OCI-LY1 (cell line): Measurements from ENCODE around the gene FCRLA.

ENCODE experiments used
- H2AFZ ChIP-seq: fragments of 200-600 bp; sonication (generic), shearing (Covaris generic); 2 replicates; pipeline ENCODE4 v1.6.0; 2014; ENCODE audit warnings: antibody characterized with exemption, mild to moderate bottlenecking, low read length
- H3F3A ChIP-seq: fragments of 200-600 bp; sonication (generic), shearing (Covaris generic); 2 replicates; pipeline ENCODE4 v1.6.0; 2014; ENCODE audit warnings: mild to moderate bottlenecking, antibody characterized with exemption, low read length, moderate library complexity; ENCODE audit not compliant: insufficient read depth
- H3K27ac ChIP-seq: fragments of 200-600 bp; sonication (generic); 2 replicates; pipeline ENCODE4 v1.5.1; 2014; ENCODE audit warnings: low read length, mixed run types, mild to moderate bottlenecking, low read depth; ENCODE audit not compliant: poor library complexity, severe bottlenecking
- H3K27me3 ChIP-seq: fragments of 200-600 bp; sonication (generic); 2 replicates; pipeline ENCODE4 v1.6.0; 2014; ENCODE audit warnings: antibody characterized with exemption, mild to moderate bottlenecking, low read length, moderate library complexity; ENCODE audit not compliant: insufficient read depth
- H3K36me3 ChIP-seq: fragments of 200-600 bp; sonication (generic); 2 replicates; pipeline ENCODE4 v1.6.1; 2014; ENCODE audit warnings: mild to moderate bottlenecking, antibody characterized with exemption, low read length, moderate library complexity, mixed read lengths; ENCODE audit not compliant: insufficient read depth
- H3K4me1 ChIP-seq: fragments of 200-600 bp; sonication (generic); 2 replicates; pipeline ENCODE4 v1.5.1; 2014; ENCODE audit warnings: mild to moderate bottlenecking, low read length, moderate library complexity; ENCODE audit not compliant: insufficient read depth, severe bottlenecking
- H3K4me2 ChIP-seq: fragments of 200-600 bp; sonication (generic), shearing (Covaris generic); 2 replicates; pipeline ENCODE4 v1.6.1; 2014; ENCODE audit warnings: low read length
- H3K4me3 ChIP-seq: fragments of 200-600 bp; sonication (generic); 2 replicates; pipeline ENCODE4 v1.5.1; 2014; ENCODE audit warnings: low read length, low read depth, mild to moderate bottlenecking, mixed read lengths; ENCODE audit not compliant: poor library complexity, severe bottlenecking
- H3K79me2 ChIP-seq: fragments of 200-600 bp; shearing (Covaris generic); 2 replicates; pipeline ENCODE4 v1.6.1; 2016; ENCODE audit warnings: mixed run types, low read length, mixed read lengths; ENCODE audit not compliant: insufficient read depth
- H3K9ac ChIP-seq: fragments of 200-600 bp; sonication (generic), shearing (Covaris generic); 2 replicates; pipeline ENCODE4 v1.6.1; 2014; ENCODE audit warnings: mild to moderate bottlenecking, low read length, mixed read lengths
- H3K9me2 ChIP-seq: fragments of 200-600 bp; sonication (generic), shearing (Covaris generic); 2 replicates; pipeline ENCODE4 v1.6.1; 2014; ENCODE audit warnings: low read depth, mild to moderate bottlenecking, low read length, mixed read lengths
- H3K9me3 ChIP-seq: fragments of 200-600 bp; shearing (Covaris generic); 2 replicates; pipeline ENCODE4 v1.6.1; 2014; ENCODE audit warnings: low read length, mixed read lengths
- H4K20me1 ChIP-seq: fragments of 200-600 bp; sonication (generic), shearing (Covaris generic); 2 replicates; pipeline ENCODE4 v1.6.0; 2016; ENCODE audit warnings: mild to moderate bottlenecking, low read length; ENCODE audit not compliant: insufficient read depth
- CTCF ChIP-seq: fragments of 200-600 bp; sonication (generic), shearing (Covaris generic); IDR thresholded peaks from 2 replicates; pipeline ENCODE4 v1.5.1; 2017; ENCODE audit warnings: mild to moderate bottlenecking, antibody characterized with exemption, low read length, moderate library complexity, mixed read lengths
- EZH2 ChIP-seq: fragments of 200-600 bp; sonication (generic), shearing (Covaris generic); IDR thresholded peaks from 2 replicates; pipeline ENCODE4 v1.8.0; 2017; ENCODE audit warnings: borderline replicate concordance, mixed run types, mild to moderate bottlenecking, antibody characterized with exemption, low read length, moderate library complexity, mixed read lengths

FCRLA gene

GRCh38 chr1:161731981-161732718 lies 25.1 kb downstream of the FCRLA start:
- Histone ChIP-seq H3K4me2 (no peak overlapping the region), H3K79me2 (no peaks in the 10 kb centered on the region), H3K27ac (no peak overlapping the region), H3K9ac (no peak overlapping the region), H3F3A (no peaks in the 10 kb centered on the region), H4K20me1 (no peaks in the 10 kb centered on the region), H3K4me1 (peaks cover 16% of the 10 kb centered on the region), H2AFZ (no peak overlapping the region), H3K9me3 (no peaks in the 10 kb centered on the region), H3K27me3 (no peaks in the 10 kb centered on the region), H3K9me2 (no peaks in the 10 kb centered on the region), H3K4me3 (no peak overlapping the region), H3K36me3 (no peaks in the 10 kb centered on the region)
- no peak for TF ChIP-seq CTCF
- TF ChIP-seq EZH2 = no peak

GRCh38 chr1:161733526-161733925 lies 26.5 kb downstream of the FCRLA start:
- Histone ChIP-seq H3K27ac (no peak overlapping the region), H3K9me3 (no peaks in the 10 kb centered on the region), H3K4me3 (no peak overlapping the region), H4K20me1 (no peaks in the 10 kb centered on the region), H3K4me1 (peaks cover 12% of the 10 kb centered on the region), H3K9ac (no peak overlapping the region), H3K9me2 (no peaks in the 10 kb centered on the region), H3K4me2 (no peak overlapping the region), H3K79me2 (no peaks in the 10 kb centered on the region), H2AFZ (no peak overlapping the region), H3F3A (no peaks in the 10 kb centered on the region), H3K27me3 (no peaks in the 10 kb centered on the region), H3K36me3 (no peaks in the 10 kb centered on the region)
- TF ChIP-seq CTCF = no peak
- TF ChIP-seq EZH2 = no peak

GRCh38 chr1:161735837-161736236 lies 28.8 kb downstream of the FCRLA start:
- H2AFZ ChIP-seq = no peak overlapping the region
- H3K79me2 ChIP-seq = no peaks in the 10 kb centered on the region
- no peak overlapping the region for H3K27ac ChIP-seq
- H3K36me3 ChIP-seq = no peaks in the 10 kb centered on the region
- H3K4me1 ChIP-seq = peaks cover 33% of the 10 kb centered on the region
- no peaks in the 10 kb centered on the region for H3F3A ChIP-seq
- no peaks in the 10 kb centered on the region for H3K9me2 ChIP-seq
- no peak overlapping the region for H3K4me2 ChIP-seq
- no peaks in the 10 kb centered on the region for H3K27me3 ChIP-seq
- TF ChIP-seq CTCF (no peak), EZH2 (no peak)
- no peak overlapping the region for H3K9ac ChIP-seq
- no peaks in the 10 kb centered on the region for H3K9me3 ChIP-seq
- no peak overlapping the region for H3K4me3 ChIP-seq
- no peaks in the 10 kb centered on the region for H4K20me1 ChIP-seq
